Measurements from ENCODE around the gene USP34. TPM values are rescaled to one million over a fixed set of nuclear protein-coding genes. Genes with fewer than 3 reads are reported as not detected.
"Not testable (repeated sequence)": the region's sequence is repeated elsewhere in the genome, so short reads cannot be mapped to it uniquely, and the experiment has no call there.

Gene USP34
- total RNA-seq, 1 donor from 2014 or later = 88.2 TPM

GRCh38 chr2:61253136-61253535 is 217.8 kb downstream of the USP34 start:
- DNase-seq (ENCODE audit: low spot score) = no peak

GRCh38 chr2:61252031-61252430 is 218.9 kb downstream of the USP34 start:
- no peak for DNase-seq (ENCODE audit: low spot score)

- DNase-seq (ENCODE audit: low spot score) = no peak
These were observed 221.3 kb downstream of the USP34 start for GRCh38 chr2:61249521-61250071.

- DNase-seq (ENCODE audit: low spot score) = no peak
These were observed 223.6 kb downstream of the USP34 start for GRCh38 chr2:61247204-61247812.

- DNase-seq (ENCODE audit: low spot score) = no peak
These were observed 226.2 kb downstream of the USP34 start for GRCh38 chr2:61244694-61245093.

- DNase-seq (ENCODE audit: low spot score) = no peak
These were observed 229.6 kb downstream of the USP34 start for GRCh38 chr2:61241266-61241665.

- DNase-seq (ENCODE audit: low spot score) = no peak
These were observed 232.5 kb downstream of the USP34 start for GRCh38 chr2:61238219-61239012.

- DNase-seq (ENCODE audit: low spot score) = no peak
These were observed 235.2 kb downstream of the USP34 start for GRCh38 chr2:61235716-61236115.

- DNase-seq (ENCODE audit: low spot score) = no peak
These were observed 237.3 kb downstream of the USP34 start for GRCh38 chr2:61233581-61233980.

GRCh38 chr2:61229936-61230335 is 241.0 kb downstream of the USP34 start:
- no peak for DNase-seq (ENCODE audit: low spot score)

- DNase-seq (ENCODE audit: low spot score) = no peak
These were observed 248.3 kb downstream of the USP34 start for GRCh38 chr2:61222567-61222966.

- DNase-seq (ENCODE audit: low spot score) = no peak
These were observed 249.1 kb downstream of the USP34 start for GRCh38 chr2:61221819-61222218.

- no peak for DNase-seq (ENCODE audit: low spot score)
These were observed 250.1 kb downstream of the USP34 start for GRCh38 chr2:61220768-61221167.

- DNase-seq (ENCODE audit: low spot score) = no peak
These were observed 252.1 kb downstream of the USP34 start for GRCh38 chr2:61218817-61219170.

- DNase-seq (ENCODE audit: low spot score) = no peak
These were observed 252.6 kb downstream of the USP34 start for GRCh38 chr2:61218076-61218816.

GRCh38 chr2:61214171-61214570 is 256.7 kb downstream of the USP34 start:
- no peak for DNase-seq (ENCODE audit: low spot score)

GRCh38 chr2:61210332-61210981 is 260.4 kb downstream of the USP34 start:
- no peak for DNase-seq (ENCODE audit: low spot score)

GRCh38 chr2:61205132-61205531 is 265.8 kb downstream of the USP34 start:
- no peak for DNase-seq (ENCODE audit: low spot score)

- DNase-seq (ENCODE audit: low spot score) = no peak
These were observed 274.2 kb downstream of the USP34 start for GRCh38 chr2:61196671-61197070.

GRCh38 chr2:61194646-61195045 is 276.2 kb downstream of the USP34 start:
- not testable (repeated sequence) for DNase-seq (ENCODE audit: low spot score)

GRCh38 chr2:61193670-61194561 is 277.0 kb downstream of the USP34 start:
- no peak for DNase-seq (ENCODE audit: low spot score)
